WTC11 (cell line): ENCODE results near the gene CD101. TPM values are rescaled to one million over a fixed set of nuclear protein-coding genes. Genes with fewer than 3 reads are reported as not detected.

Experiments
- ATAC-seq: fragments of 200-7000 bp; cut with Tn5 transposase; 2 replicates; pipeline ENCODE4 v1.10.0; 2021; ENCODE audit warnings: mild to moderate bottlenecking, moderate library complexity
- CTCF ChIA-PET: fragments of 300-600 bp; sonication (Branson Sonifier 250); formaldehyde crosslinking; loops from one replicate; lab custom pipeline; 2021; ENCODE audit warnings: antibody characterized with exemption; lab: Charles Lee
- POLR2A ChIA-PET: fragments of 350-600 bp; sonication (Branson Sonifier 250); formaldehyde crosslinking; loops from one replicate; lab custom pipeline; 2021; ENCODE audit warnings: antibody characterized with exemption; lab: Charles Lee
- DNase-seq: peaks from one replicate; pipeline ENCODE4 v3.0.0; 2021; ENCODE audit warnings: low spot score
- H3K27ac Mint-ChIP-seq: 2 replicates; pipeline ENCODE4 v1.8.0; 2021; ENCODE audit warnings: mixed read lengths
- H3K27me3 Mint-ChIP-seq: 2 replicates; pipeline ENCODE4 v1.8.0; 2021; ENCODE audit warnings: low read depth, mild to moderate bottlenecking, moderate library complexity, mixed read lengths
- H3K36me3 Mint-ChIP-seq: 2 replicates; pipeline ENCODE4 v1.8.0; 2021; ENCODE audit warnings: mixed read lengths
- H3K4me1 Mint-ChIP-seq: 2 replicates; pipeline ENCODE4 v1.8.0; 2022; ENCODE audit warnings: mixed read lengths
- H3K4me3 Mint-ChIP-seq: 2 replicates; pipeline ENCODE4 v1.8.0; 2021; ENCODE audit warnings: mild to moderate bottlenecking, moderate library complexity, mixed read lengths
- H3K9me3 Mint-ChIP-seq: 2 replicates; pipeline ENCODE4 v1.8.0; 2021; ENCODE audit warnings: mixed read lengths
- AR ChIP-seq: fragments of 250-450 bp; sonication (Bioruptor Pico); IDR thresholded peaks from 2 replicates; pipeline ENCODE4 v1.9.0; 2021; ENCODE audit warnings: mild to moderate bottlenecking
- ATF1 ChIP-seq: sonication (generic); formaldehyde crosslinking; IDR thresholded peaks from 2 replicates; pipeline ENCODE4 v1.8.1; 2023; ENCODE audit warnings: mild to moderate bottlenecking, moderate library complexity, missing genetic modification reagents
- ATF6 ChIP-seq: sonication (generic); formaldehyde crosslinking; IDR thresholded peaks from 2 replicates; pipeline ENCODE4 v1.8.1; 2023; ENCODE audit warnings: mild to moderate bottlenecking, missing genetic modification reagents
- E2F1 ChIP-seq: sonication (generic); formaldehyde crosslinking; IDR thresholded peaks from 2 replicates; pipeline ENCODE4 v1.8.0; 2022; ENCODE audit warnings: mild to moderate bottlenecking, missing genetic modification reagents
- E2F4 ChIP-seq: sonication (generic); formaldehyde crosslinking; IDR thresholded peaks from 2 replicates; pipeline ENCODE4 v1.8.1; 2022; ENCODE audit warnings: low read depth, mild to moderate bottlenecking, moderate library complexity, missing genetic modification reagents, borderline replicate concordance
- ELF4 ChIP-seq: sonication (generic); formaldehyde crosslinking; IDR thresholded peaks from 2 replicates; pipeline ENCODE4 v1.8.1; 2022; ENCODE audit warnings: low read depth, mild to moderate bottlenecking, moderate library complexity, missing genetic modification reagents
- ESRRA ChIP-seq: sonication (generic); formaldehyde crosslinking; IDR thresholded peaks from 2 replicates; pipeline ENCODE4 v1.8.1; 2022; ENCODE audit warnings: mild to moderate bottlenecking, missing genetic modification reagents, borderline replicate concordance
- FOXK1 ChIP-seq: sonication (generic); formaldehyde crosslinking; IDR thresholded peaks from 2 replicates; pipeline ENCODE4 v1.8.0; 2022; ENCODE audit warnings: mild to moderate bottlenecking, moderate library complexity, missing genetic modification reagents
- JUN ChIP-seq: sonication (generic); formaldehyde crosslinking; IDR thresholded peaks from 2 replicates; pipeline ENCODE4 v1.8.0; 2023; ENCODE audit warnings: mild to moderate bottlenecking, missing genetic modification reagents
- MLX ChIP-seq: sonication (generic); formaldehyde crosslinking; IDR thresholded peaks from 2 replicates; pipeline ENCODE4 v1.8.1; 2023; ENCODE audit warnings: mild to moderate bottlenecking, missing genetic modification reagents, moderate library complexity
- NR2C2 ChIP-seq: sonication (generic); formaldehyde crosslinking; IDR thresholded peaks from 2 replicates; pipeline ENCODE4 v1.8.0; 2022; ENCODE audit warnings: mild to moderate bottlenecking, missing genetic modification reagents
- RORB ChIP-seq: fragments of 250-450 bp; sonication (Bioruptor Pico); IDR thresholded peaks from 2 replicates; pipeline ENCODE4 v1.9.0; 2021; ENCODE audit warnings: mild to moderate bottlenecking
- SMAD3 ChIP-seq: sonication (generic); formaldehyde crosslinking; IDR thresholded peaks from 2 replicates; pipeline ENCODE4 v1.8.0; 2022; ENCODE audit warnings: missing genetic modification reagents, mild to moderate bottlenecking, borderline replicate concordance
- ZNF121 ChIP-seq: sonication (generic); formaldehyde crosslinking; IDR thresholded peaks from 2 replicates; pipeline ENCODE4 v1.8.0; 2023; ENCODE audit warnings: missing genetic modification reagents
- ZNF671 ChIP-seq: fragments of 250-450 bp; sonication (Bioruptor Pico); IDR thresholded peaks from 2 replicates; pipeline ENCODE4 v1.8.0; 2021; ENCODE audit warnings: mild to moderate bottlenecking
- total RNA-seq: library from RNA; stranded (reverse); gene quantifications from 3 replicates; pipeline ENCODE4 v1.2.3, GENCODE V29; 2021
- TF ChIP-seq, protein P1 (sequence below): sonication (generic); formaldehyde crosslinking; conservative IDR thresholded peaks from 2 replicates; pipeline ENCODE4 v1.8.1; 2022; ENCODE audit warnings: mild to moderate bottlenecking, missing genetic modification reagents
- TF ChIP-seq, protein P2 (sequence below): sonication (generic); formaldehyde crosslinking; IDR thresholded peaks from 2 replicates; pipeline ENCODE4 v1.8.1; 2023; ENCODE audit warnings: mild to moderate bottlenecking, moderate library complexity, missing genetic modification reagents

Gene CD101
- total RNA-seq, 1 experiment from 2014 or later = 1.4 TPM

DNA sequence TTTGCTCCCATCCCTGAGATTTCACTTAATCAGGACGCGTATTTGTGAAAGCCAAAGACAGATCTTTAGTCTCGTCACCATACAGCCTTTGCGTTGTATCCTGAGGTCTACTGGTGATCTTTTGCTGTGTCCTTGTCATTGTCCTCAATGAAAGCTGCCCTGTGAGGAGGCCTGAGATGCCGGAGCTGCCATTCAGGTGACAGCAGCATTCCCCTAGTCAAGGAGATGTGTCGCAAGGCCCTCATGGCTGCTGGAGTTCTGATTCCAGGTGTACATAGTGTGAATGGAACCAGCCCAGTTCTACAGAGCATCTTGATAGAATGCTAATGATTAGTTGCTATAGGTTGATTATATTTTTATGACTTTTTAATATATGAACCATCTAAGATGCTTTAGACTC is 82.7 kb downstream of the CD101 start:
- no peak overlapping the region for H3K4me3 Mint-ChIP-seq
- ATAC-seq = no peak
- ChIA-PET CTCF (interaction anchor here (2.0 kb wide), 1 partner anchor 200 kb away, joined by 4 read pairs; no protein-coding TSS in a partner anchor), POLR2A (no interaction called here)
- no peaks in the 10 kb centered on the region for H3K9me3 Mint-ChIP-seq
- no peaks in the 10 kb centered on the region for H3K27me3 Mint-ChIP-seq
- H3K36me3 Mint-ChIP-seq = peaks cover 52% of the 10 kb centered on the region
- H3K27ac Mint-ChIP-seq = no peak overlapping the region
- TF ChIP-seq, protein P1, sequence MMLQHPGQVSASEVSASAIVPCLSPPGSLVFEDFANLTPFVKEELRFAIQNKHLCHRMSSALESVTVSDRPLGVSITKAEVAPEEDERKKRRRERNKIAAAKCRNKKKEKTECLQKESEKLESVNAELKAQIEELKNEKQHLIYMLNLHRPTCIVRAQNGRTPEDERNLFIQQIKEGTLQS (CRISPR knock-in tag) = no peak
- TF ChIP-seq RORB (CRISPR knock-in tag) (no peak), ATF1 (no peak), JUN (CRISPR knock-in tag) (no peak), MLX (CRISPR knock-in tag) (no peak), NR2C2 (CRISPR knock-in tag) (no peak), ATF6 (no peak), E2F1 (CRISPR knock-in tag) (no peak), FOXK1 (CRISPR knock-in tag) (no peak), ZNF671 (CRISPR knock-in tag) (no peak), AR (CRISPR knock-in tag) (no peak), ESRRA (no peak), E2F4 (CRISPR knock-in tag) (no peak), SMAD3 (CRISPR knock-in tag) (no peak), ZNF121 (CRISPR knock-in tag) (no peak), ELF4 (CRISPR knock-in tag) (no peak)
- TF ChIP-seq, protein P2, sequence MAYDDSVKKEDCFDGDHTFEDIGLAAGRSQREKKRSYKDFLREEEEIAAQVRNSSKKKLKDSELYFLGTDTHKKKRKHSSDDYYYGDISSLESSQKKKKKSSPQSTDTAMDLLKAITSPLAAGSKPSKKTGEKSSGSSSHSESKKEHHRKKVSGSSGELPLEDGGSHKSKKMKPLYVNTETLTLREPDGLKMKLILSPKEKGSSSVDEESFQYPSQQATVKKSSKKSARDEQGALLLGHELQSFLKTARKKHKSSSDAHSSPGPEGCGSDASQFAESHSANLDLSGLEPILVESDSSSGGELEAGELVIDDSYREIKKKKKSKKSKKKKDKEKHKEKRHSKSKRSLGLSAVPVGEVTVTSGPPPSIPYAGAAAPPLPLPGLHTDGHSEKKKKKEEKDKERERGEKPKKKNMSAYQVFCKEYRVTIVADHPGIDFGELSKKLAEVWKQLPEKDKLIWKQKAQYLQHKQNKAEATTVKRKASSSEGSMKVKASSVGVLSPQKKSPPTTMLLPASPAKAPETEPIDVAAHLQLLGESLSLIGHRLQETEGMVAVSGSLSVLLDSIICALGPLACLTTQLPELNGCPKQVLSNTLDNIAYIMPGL (CRISPR knock-in tag) = no peak
- DNase-seq = no peak
- peaks cover 8% of the 10 kb centered on the region for H3K4me1 Mint-ChIP-seq

Other genes with a start within 250 kb of the CD101 start
- gene CD2, start 247.3 kb upstream of the CD101 start, total RNA-seq = 0.13 to 0.44 TPM (median 0.32 TPM) in 3 replicates
- gene PTGFRN, start 91.8 kb upstream of the CD101 start, total RNA-seq = 38.2 to 39.6 TPM (median 38.7 TPM) in 3 replicates
- gene TTF2, start 58.6 kb downstream of the CD101 start, total RNA-seq = 78.9 to 88.8 TPM (median 79.1 TPM) in 3 replicates
- 11.8 to 17.7 TPM (median 15.7 TPM) in 3 replicates for gene TRIM45, start 120.0 kb downstream of the CD101 start, total RNA-seq
- 0.09 to 0.14 TPM in 2 of 3 replicates, not detected in the other for gene VTCN1, start 209.2 kb downstream of the CD101 start, total RNA-seq